ENCODE data around the gene ZBTB11. TPM values are rescaled to one million over a fixed set of nuclear protein-coding genes. Genes with fewer than 3 reads are reported as not detected.

The ZBTB11 gene
- total and polyA plus RNA-seq, 10 of the 15 experiments (the other 5 are each of a cell fraction or from before 2014, with no cell fraction given), result 3.5 to 25.7 (median 18.0) TPM

DNA sequence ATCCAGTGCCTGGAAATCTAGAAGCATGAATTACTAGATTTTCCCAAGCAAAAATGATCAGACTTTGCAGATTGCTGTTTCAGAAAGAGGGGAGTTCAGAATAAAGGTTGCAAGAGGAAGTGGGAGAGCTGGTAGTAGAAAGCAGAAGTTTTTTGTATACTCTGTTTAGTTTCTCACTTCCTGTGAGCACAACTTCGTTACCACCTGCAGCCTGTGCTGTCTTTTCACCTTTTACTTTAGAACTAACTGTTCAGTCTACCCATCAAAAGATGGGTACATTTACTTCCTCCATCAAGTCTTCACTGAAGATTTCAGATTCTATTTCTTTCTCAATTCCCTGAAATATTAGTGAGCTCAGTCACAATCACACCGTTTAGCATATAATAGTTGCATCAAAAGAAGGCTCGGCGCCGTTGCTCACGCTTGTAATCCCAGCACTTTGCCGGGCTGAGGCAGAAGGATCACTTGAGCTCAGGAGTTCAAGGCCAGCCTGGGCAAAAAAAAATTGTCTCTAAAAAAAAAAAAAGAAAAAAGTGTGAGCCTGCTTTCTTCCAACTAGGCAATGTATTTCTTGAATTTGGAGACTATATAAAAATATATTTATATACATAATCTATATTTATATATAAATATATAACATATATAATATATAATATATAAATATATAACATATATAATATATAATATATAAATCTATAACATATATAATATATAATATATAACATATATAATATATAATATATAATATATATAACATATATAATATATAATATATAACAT is 45.7 kb upstream of the ZBTB11 start (continued):
- TF ChIP-seq, protein P1, sequence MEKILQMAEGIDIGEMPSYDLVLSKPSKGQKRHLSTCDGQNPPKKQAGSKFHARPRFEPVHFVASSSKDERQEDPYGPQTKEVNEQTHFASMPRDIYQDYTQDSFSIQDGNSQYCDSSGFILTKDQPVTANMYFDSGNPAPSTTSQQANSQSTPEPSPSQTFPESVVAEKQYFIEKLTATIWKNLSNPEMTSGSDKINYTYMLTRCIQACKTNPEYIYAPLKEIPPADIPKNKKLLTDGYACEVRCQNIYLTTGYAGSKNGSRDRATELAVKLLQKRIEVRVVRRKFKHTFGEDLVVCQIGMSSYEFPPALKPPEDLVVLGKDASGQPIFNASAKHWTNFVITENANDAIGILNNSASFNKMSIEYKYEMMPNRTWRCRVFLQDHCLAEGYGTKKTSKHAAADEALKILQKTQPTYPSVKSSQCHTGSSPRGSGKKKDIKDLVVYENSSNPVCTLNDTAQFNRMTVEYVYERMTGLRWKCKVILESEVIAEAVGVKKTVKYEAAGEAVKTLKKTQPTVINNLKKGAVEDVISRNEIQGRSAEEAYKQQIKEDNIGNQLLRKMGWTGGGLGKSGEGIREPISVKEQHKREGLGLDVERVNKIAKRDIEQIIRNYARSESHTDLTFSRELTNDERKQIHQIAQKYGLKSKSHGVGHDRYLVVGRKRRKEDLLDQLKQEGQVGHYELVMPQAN (conservative IDR thresholded peaks at IDR 0.05), result peak; percentile 58
- peak; percentile 72; the same call in 1 of the 2 replicates for TF ChIP-seq NBN (IDR thresholded peaks at IDR 0.05)
- no peak for TF ChIP-seq SREBF1 (IDR thresholded peaks at IDR 0.05; ENCODE audit: low read length)
- TF ChIP-seq, protein P2, sequence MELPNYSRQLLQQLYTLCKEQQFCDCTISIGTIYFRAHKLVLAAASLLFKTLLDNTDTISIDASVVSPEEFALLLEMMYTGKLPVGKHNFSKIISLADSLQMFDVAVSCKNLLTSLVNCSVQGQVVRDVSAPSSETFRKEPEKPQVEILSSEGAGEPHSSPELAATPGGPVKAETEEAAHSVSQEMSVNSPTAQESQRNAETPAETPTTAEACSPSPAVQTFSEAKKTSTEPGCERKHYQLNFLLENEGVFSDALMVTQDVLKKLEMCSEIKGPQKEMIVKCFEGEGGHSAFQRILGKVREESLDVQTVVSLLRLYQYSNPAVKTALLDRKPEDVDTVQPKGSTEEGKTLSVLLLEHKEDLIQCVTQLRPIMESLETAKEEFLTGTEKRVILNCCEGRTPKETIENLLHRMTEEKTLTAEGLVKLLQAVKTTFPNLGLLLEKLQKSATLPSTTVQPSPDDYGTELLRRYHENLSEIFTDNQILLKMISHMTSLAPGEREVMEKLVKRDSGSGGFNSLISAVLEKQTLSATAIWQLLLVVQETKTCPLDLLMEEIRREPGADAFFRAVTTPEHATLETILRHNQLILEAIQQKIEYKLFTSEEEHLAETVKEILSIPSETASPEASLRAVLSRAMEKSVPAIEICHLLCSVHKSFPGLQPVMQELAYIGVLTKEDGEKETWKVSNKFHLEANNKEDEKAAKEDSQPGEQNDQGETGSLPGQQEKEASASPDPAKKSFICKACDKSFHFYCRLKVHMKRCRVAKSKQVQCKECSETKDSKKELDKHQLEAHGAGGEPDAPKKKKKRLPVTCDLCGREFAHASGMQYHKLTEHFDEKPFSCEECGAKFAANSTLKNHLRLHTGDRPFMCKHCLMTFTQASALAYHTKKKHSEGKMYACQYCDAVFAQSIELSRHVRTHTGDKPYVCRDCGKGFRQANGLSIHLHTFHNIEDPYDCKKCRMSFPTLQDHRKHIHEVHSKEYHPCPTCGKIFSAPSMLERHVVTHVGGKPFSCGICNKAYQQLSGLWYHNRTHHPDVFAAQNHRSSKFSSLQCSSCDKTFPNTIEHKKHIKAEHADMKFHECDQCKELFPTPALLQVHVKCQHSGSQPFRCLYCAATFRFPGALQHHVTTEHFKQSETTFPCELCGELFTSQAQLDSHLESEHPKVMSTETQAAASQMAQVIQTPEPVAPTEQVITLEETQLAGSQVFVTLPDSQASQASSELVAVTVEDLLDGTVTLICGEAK (IDR thresholded peaks at IDR 0.05; ENCODE audit: borderline replicate concordance), result peak; percentile 55; the same call in 1 of the 2 replicates
- TF ChIP-seq, protein P3, sequence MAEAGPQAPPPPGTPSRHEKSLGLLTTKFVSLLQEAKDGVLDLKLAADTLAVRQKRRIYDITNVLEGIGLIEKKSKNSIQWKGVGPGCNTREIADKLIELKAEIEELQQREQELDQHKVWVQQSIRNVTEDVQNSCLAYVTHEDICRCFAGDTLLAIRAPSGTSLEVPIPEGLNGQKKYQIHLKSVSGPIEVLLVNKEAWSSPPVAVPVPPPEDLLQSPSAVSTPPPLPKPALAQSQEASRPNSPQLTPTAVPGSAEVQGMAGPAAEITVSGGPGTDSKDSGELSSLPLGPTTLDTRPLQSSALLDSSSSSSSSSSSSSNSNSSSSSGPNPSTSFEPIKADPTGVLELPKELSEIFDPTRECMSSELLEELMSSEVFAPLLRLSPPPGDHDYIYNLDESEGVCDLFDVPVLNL (IDR thresholded peaks at IDR 0.05; ENCODE audit: low read depth, low read length), result no peak
- 0 out of 2 replicates have a peak, but pooled peaks have one; percentile 93 for TF ChIP-seq RCOR1 (conservative IDR thresholded peaks at IDR 0.05; ENCODE audit: low read depth, low read length)
- TF ChIP-seq PAX5 (IDR thresholded peaks at IDR 0.05; ENCODE audit: borderline replicate concordance, low read depth, low read length), result peak; percentile 66; the same call in 1 of the 2 replicates
- 0 out of 2 replicates have a peak, but pooled peaks have one; percentile 26 for TF ChIP-seq RB1 (IDR thresholded peaks at IDR 0.05; ENCODE audit: borderline replicate concordance)
- peak; percentile 94; the same call in 1 of the 2 replicates for TF ChIP-seq CHD4 (IDR thresholded peaks at IDR 0.05)
- 0 out of 2 replicates have a peak, but pooled peaks have one; percentile 32 for TF ChIP-seq PML (IDR thresholded peaks at IDR 0.05; ENCODE audit: low read length)
- TF ChIP-seq, protein P4, sequence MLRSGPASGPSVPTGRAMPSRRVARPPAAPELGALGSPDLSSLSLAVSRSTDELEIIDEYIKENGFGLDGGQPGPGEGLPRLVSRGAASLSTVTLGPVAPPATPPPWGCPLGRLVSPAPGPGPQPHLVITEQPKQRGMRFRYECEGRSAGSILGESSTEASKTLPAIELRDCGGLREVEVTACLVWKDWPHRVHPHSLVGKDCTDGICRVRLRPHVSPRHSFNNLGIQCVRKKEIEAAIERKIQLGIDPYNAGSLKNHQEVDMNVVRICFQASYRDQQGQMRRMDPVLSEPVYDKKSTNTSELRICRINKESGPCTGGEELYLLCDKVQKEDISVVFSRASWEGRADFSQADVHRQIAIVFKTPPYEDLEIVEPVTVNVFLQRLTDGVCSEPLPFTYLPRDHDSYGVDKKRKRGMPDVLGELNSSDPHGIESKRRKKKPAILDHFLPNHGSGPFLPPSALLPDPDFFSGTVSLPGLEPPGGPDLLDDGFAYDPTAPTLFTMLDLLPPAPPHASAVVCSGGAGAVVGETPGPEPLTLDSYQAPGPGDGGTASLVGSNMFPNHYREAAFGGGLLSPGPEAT (IDR thresholded peaks at IDR 0.05; ENCODE audit: low read depth), result peak; percentile 68
- TF ChIP-seq ESRRA (IDR thresholded peaks at IDR 0.05; ENCODE audit: low read length), result peak; percentile 75; the same call in 1 of the 2 replicates
- no peak for TF ChIP-seq MYC (IDR thresholded peaks at IDR 0.05; ENCODE audit: insufficient read depth, insufficient read length, insufficient replicate concordance, low read length, severe bottlenecking)
- TF ChIP-seq GABPA (IDR thresholded peaks at IDR 0.05; ENCODE audit: low read depth), result peak; percentile 73
- TF ChIP-seq JUND (IDR thresholded peaks at IDR 0.05; ENCODE audit: low read depth, low read length), result no peak
- no peak for TF ChIP-seq HDAC2 (IDR thresholded peaks at IDR 0.05)
- peak; percentile 61 for TF ChIP-seq MTA2 (IDR thresholded peaks at IDR 0.05; ENCODE audit: low read depth)
- no peak; the same call in 1 of the 2 replicates for TF ChIP-seq BMI1 (IDR thresholded peaks at IDR 0.05; ENCODE audit: borderline replicate concordance)
